Measurements from ENCODE around the gene RDH5.

The RDH5 gene

DNA sequence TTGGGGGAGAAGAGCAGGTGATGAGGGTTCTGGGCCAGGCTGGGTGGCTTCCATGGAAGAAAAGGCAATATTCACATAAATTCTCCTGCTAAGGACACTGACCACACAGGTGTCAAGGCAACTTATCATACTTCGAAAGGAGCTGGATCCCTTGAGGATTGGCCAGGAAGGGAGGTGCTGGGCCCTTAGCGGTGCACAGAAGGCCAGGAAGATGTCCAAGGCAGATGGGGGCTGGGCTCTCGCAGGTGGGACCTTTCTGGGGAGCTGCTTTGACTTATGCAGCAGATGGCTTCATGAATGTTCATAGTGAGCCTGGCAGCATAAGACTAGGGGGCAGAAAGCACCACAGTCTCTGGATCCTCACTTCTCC lies 4.7 kb downstream of the RDH5 start:
- intact Hi-C loops (cut with DNase I), result loop anchor here (5.0 kb wide), 1 partner anchor 63 kb away; no protein-coding TSS in a partner anchor
- peak in 2 of 10 donors; percentile 41 to 66 for DNase-seq

DNA sequence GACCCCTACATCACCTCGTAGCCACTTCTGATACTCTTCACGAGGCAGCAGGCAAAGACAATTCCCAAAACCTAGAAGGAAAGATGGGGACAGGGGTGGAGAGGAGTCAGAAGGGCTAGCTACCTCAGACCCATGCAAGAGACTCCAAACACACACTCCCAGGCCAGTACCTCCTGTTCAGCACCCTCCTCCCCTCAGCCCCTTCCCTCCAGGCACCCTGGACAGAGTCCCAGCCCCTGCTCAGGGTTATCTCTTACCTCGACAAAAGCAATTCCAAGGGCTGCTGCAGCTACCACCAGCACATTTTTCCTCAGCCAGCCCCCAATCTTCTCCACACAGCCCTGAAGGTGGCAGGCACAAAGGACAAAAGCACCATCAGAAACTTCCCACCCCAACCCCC lies 5.4 kb downstream of the RDH5 start:
- peak in 1 of 10 donors; percentile 58 for DNase-seq
- intact Hi-C loops (cut with DNase I), result no loop called here

DNA sequence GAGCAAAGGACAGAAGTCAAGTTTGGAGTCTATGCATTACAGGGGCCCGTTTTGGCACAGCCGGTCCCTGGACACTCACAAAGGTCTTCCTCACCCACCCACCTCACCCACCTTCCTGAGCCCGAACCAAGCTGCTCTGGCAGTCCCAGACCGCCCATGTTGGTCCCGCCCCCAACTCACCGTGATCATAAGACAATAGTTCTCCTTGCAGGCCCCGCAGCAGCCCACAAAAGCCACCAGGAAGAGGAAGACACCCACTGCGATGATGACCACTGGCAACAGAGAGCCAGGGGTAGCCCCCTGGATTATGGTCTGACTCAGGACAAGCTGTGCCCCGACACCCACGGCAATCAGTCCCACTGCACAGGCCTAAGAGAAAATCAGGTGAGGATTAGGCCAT lies 6.8 kb downstream of the RDH5 start:
- peak in 1 of 10 donors; percentile 83 for DNase-seq
- intact Hi-C loops (cut with DNase I), result no loop called here

DNA sequence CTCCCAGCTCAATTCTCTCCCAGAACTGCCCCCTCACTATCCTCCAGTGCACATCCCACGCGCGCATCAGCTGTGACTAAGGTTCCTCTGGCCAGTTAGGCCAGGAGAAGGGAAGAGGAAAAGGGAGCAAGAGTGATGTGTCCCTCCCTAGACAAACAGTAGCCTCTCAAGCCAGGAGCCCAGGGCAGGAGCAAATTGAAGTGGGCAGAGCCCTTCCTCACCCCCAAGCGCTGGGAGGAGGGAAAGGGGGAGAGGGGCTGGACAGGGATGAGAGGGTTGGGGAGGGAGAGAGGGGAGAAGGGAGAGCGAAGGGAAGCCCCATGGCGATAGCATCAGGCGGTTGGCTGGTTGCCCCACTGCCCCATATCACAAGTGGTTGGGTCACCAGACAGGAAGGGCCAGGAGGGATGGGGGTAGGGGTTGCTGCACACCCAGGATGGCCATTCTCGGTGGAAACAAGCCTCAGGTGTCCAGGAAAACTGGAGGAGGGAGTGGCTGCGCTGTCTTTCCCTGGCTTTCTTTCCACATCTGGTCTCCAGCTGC lies 7.5 kb downstream of the RDH5 start:
- intact Hi-C loops (cut with DNase I), result no loop called here

DNA sequence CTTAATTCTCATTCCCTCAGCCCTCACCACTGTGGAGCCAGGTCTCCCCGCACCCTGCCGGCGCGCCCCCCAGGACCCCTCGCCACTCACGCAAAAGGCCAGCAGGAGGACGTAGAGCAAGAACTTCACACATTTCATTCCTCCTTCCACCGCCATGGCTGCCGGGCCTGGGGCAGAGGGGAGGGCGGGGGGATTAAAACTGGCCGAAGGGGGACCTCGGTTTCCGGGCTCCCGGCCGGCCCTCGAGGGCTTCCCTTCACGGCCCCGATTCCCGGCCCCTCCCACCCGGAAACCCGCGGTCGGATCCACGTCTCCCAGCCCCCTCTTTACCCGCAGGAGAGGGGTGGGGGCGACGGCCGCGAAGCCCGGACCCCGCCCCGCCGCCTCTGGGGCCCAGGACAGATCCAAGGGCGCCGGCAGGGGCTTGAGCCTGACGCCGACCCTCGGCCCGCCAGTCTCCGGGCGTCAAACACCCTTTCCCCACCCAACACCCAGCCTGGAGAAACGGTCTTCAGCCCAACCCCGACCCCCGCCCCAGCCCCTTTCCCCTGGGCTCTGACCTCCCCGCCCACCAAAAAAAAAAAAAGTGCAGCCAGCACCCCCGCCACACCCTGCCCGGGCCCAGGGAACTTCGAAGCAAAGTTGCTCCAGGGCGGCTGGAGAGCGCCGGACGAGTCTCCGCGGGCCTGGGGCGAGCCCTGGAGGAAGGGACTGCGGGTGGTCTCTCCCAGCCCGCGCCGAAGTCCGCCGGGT lies 8.2 kb downstream of the RDH5 start:
- peak; percentile 69 to 93 (median 74) for DNase-seq
- intact Hi-C loops (cut with DNase I), result no loop called here

More for the DNA sequence above, 7.5 kb downstream of the RDH5 start:
- DNase-seq, result peak in 2 of 10 donors; percentile 42 to 87

DNA sequence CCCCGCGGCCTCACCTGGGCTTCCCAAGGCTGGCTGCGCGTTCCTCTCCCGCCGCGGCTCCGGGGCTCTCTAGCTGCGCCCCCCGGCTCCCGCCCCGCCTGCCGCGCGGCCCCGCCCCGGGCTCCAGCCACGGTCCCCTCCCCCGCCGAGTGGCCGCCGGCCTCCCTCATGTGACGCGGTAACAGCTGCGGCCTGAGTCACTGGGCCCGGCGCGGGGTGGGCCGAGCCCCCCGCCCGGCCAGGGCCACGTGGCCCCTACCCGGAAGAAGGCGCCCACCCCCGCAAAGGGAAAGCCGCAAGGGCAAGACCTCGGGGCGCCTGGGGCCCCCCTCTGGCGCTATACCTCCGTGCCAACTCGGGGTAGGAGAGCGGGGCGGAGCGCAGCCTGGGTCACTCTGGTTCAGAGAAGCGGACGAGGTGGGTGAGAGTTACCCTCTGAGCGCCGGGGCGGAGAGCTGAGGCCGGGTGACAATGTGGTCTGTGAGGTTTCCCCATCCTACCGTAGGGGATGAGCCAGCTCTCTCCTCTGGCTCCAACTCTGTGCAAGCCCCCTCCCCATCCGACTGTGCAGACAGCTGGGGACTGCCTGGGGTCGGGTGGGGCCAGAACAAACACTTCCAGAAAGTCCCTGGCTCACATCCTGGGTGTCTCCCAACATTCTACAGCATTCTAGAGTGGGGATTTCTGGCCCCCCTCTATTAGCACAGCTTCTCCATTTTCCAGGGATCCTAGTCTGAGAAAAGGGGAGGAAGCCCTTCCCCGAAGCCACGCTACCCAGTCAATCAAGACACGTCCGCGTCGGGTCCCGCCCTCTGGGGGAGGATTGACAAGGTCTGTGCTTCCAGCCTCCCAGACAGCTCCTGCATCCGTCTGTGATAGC lies 9.0 kb downstream of the RDH5 start, which contains the start of gene CD63:
Gene CD63 (minus strand): TSS at position 71 of the 880 bp plus-strand sequence. CDS start 668 bp downstream, outside the sequence.
- intact Hi-C loops (cut with DNase I), result no loop called here
- peak; percentile 86 to 99 (median 92) for DNase-seq

DNA sequence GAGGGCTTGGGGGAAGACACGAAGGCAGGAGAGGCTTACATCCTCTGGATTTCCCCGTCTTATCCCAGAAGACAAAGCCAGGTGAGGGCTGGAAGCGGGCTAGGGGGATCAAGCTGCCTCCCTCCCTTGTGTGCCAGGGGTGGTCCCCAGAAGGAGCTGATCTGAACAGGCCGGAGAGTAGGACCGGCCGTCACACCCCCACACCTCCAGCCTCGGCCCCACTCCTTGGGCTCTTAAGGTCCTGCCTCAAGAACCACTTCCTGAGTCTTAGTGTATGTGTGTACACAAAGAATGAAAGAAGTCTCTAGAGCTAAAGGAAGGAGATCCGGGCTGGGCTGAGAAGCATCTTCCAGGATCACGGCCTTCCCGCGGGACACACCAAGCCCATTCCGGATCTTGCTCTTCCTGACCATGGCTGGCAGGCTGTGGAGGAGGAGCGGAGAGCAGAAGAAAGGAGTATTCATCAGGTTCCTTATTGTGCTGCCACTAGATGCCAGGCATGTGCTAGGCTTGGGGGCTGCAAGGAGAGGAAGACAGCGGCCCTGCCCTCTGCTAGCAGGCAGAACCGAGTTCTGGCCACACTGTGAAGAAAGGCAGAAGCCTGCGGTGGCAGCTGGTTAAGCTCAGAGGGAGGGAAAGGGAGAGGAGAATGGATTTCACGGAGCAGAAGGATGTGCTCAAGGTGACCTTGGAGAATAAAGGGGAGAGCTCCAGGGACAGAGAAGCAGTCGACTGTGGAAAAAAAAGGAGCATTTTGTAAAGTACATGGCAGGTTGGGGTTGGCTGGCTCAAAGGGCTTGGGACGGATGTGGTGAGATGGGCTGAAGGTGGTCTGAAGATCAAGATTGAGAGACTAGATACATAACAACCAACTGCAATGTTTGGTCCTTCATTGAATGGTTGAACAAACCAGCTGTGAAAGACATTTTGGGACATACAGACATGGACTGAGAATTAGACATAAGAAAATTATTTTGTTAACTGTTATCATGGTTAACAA lies 9.9 kb downstream of the RDH5 start:
- DNase-seq, result peak in 9 of 10 donors; percentile 53 to 95 (median 66)
- intact Hi-C loops (cut with DNase I), result no loop called here

DNA sequence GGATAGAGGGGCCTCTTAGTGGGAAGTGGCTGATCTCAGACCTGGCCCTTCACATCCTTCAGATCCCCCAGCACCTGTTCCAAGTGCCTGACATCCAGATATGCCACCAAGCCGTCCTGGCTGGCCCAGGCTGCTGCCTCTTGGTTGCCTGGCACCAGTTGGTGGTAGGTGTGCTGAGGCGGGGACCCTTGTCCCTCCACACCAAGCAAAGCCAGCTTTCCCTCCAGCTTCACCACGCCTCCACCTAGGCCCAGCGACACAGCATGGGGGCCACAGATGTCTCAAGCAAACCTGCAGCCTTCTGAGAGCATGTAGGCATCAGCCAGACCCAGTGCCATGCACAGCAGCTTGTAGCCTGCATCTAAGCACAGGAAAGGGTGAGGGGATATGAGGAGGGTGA lies 12.1 kb downstream of the RDH5 start:
- intact Hi-C loops (cut with DNase I), result no loop called here
- DNase-seq, result peak in 1 of 10 donors; percentile 67

DNA sequence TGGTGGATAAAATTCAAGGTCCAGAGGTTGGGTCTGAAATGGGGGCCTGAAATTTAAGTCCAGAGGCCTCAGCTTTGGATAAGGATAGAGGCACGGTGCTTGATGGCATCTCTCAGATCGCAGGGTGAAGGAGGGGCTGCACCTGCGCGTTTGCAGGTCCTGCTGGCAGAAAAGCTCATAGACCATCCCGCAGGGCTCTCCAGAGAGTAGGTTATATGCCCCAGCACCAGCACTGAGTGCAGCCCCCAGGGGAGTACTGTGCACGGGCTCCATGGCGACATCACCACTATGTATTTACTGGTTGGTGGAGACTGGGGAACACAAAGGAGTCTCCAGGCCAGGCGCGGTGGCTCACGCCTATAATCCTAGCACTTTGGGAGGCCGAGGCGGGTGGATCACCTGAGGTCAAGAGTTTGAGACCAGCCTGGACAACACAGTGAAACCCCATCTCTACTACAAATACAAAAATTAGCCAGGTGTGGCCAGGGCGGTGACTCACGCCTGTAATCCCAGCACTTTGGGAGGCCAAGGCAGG lies 12.9 kb downstream of the RDH5 start:
- intact Hi-C loops (cut with DNase I), result no loop called here
- peak in 1 of 10 donors; percentile 55 for DNase-seq

DNA sequence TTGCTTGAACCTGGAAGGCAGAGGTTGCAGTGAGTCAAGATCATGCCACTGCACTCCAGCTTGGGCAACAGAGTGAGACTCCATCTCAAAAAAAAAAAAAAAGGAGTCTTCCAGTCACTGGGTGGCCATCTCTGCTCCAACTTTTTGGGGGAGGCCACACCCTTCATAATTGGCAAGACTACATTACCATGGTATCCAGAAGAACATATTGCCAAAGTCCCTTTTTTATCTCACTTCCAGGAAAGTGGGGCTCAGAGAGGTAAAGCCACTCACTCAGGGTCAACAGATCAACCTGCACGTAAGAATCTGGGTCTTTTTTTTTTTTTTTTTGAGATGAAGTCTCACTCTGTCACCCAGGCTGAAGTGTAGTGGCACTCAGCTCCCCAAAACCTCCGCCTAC lies 13.7 kb downstream of the RDH5 start:
- intact Hi-C loops (cut with DNase I), result no loop called here
- DNase-seq, result no peak

DNA sequence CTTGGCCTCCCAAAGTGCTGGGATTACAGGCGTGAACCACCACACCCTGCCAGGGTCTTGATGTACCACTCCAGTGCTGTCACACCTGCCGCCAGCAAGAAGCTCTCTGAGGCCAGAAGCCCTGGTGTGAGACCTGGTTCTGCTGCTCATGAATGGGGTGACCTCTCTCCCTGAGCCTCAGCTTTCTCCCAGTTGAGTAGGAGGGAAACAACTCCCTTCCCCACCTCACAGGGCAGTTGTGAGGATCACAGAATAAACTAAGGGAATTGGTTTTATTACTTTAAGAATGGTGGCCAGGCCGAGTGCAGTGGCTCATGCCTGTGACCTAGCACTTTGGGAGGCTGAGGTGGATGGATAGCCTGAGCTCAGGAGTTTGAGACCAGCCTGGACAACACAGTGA lies 14.4 kb downstream of the RDH5 start:
- DNase-seq, result peak in 1 of 10 donors; percentile 41
- intact Hi-C loops (cut with DNase I), result no loop called here

DNA sequence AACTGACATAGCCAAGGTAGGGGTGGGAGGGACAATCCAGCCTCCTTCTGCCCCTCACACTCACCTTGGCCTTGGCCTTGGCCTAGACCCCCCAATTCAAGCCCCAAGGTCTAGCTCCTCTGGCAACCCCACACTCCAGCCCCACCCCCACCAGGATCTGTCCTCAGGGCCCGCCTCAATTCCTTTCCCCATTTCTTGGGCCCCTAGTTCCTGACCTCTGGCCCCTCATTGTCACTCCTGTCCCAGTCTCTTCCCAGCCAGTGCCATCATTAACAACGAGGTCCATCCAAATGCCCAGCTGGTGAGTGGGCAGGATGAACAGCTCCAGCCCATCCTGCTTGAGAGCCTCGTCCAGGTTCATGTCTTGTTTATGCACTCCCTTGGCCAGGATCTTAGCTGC lies 15.9 kb downstream of the RDH5 start:
- intact Hi-C loops (cut with DNase I), result loop anchor here (2.0 kb wide), 1 partner anchor 77 kb away; no protein-coding TSS in a partner anchor
- peak in 1 of 10 donors; percentile 62 for DNase-seq

DNA sequence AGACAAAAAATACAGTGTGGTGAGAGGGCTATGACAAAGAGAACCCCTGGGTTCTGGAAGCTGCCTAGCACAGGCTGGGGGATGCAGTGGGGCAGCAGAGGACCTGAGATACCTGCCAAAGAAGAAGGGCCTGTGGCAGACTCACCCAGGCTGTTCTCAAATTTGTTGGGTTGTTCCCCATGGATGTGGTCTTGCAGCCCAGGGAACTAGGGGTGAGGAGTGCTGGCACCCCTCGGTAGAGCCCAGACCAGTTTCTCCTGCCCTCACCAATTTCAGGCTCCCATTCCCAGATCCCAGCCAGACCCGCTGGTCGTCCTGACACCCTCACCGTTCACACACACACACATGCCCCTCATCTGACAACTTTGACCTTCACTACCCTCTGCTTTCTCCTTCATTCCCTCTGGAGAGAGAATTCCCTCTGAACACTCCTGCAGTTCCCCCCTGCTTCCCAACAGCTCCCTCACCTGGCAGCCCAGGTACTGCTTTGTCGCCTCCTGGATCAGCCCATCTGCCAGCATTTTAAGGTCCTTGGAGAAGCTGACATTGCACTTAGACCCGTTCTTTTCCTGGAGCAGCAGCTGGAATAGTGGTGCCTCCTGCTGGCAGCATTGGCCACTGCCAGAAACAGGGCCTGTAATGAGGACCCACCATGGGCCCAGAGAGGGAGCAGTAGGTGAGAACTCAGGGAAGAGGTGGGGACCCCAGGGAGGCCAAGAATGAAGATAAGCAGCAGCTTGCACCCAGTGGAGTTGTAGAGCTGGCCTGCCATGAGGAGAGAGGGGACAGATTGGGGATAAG lies 16.8 kb downstream of the RDH5 start:
- intact Hi-C loops (cut with DNase I), result loop anchor here (2.0 kb wide), 1 partner anchor 78 kb away; no protein-coding TSS in a partner anchor
- peak in 8 of 10 donors; percentile 65 to 94 (median 70) for DNase-seq

DNA sequence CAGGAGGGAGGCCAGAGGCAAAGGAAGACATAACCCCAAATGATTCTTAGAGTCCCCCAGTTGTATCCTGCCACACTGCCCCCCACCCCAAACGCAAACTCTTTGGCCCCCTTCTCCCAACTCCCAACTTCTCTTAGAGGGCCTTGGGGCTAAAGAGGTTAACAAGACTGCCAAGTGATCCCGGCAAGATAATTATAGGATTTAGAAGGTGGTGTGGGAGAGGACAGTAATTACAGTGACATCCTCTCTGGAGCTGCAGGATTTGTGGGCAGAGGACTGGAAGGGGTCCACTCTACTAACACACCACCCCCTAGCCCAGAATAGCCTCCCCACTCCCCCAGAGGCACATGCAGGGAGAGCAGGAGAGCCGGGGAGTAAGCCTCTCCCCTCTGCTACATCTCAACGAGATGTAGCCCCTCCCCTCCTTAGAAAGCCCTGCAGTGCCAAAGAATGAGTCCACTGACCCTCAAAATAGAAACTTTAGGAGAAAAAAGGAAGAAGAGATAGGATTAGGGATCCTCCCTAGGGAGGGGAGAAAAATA lies 17.5 kb downstream of the RDH5 start:
- DNase-seq, result peak in 1 of 10 donors; percentile 65

DNA sequence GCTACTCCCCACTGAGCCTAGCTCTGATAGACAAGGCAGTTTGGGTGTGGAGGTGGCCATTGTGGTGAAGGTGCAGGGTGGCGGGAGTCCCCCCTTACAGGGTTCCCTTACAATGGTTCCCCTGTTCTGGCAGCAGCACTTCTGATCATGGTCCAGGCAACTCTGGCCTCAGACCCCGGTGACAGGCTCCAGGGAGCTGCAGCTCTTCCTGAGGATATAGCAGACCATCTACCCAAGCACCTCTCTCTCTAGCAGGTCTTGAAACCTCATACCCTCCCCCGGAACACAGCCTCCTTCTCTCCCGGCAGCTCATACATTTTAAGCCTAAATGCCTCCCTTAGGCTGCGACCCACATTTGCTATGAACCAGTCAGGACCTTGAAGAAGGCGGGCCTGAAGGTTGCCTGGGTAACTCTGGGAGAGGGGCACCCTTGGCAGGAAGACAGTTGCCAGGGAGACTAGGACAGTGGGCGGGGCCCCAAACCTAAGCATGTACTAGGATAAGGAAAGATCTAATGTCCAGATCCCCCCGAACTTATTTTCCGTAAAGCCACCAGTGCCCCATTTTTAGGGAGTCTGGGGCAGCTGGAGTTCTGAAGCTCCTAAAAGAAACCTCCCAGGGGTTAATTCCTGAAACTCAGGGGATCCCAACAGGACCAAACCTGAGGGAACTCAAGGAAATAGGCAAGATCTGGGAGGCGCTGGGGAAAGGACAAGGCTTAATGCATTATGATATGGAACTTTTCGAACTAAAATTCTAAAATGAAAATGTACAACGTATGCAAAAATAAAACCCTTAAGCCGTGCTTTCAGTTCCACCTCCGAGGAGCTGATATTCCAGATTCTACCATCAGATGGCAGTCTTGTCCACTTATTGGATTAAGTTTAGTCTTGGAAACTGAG lies 18.2 kb downstream of the RDH5 start:
- peak in 9 of 10 donors; percentile 58 to 95 (median 80) for DNase-seq
- intact Hi-C loops (cut with DNase I), result loop anchor here (1.0 to 2.0 kb wide), 2 partner anchors 58 to 202 kb away; no protein-coding TSS in a partner anchor

More for the DNA sequence above, 17.5 kb downstream of the RDH5 start:
- intact Hi-C loops (cut with DNase I), result loop anchor here (1.0 to 2.0 kb wide), 3 partner anchors 59 to 203 kb away; no protein-coding TSS in a partner anchor

DNA sequence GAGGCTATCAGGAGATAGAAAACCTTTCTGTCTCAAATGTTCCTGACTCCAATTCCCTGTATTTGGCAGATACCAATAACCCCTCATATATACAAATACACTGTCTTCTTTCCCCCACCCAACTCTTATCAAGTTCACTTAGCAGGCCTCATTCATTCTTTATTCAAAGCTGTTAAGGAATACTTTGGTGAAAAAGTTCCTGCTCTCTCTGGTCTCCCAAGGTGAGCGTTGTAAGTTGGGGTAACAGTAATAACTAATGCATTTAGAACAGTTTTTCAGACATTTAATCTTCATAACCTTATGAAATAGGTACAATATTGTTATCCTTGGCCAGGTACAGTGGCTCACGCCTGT lies 18.8 kb downstream of the RDH5 start:
- no peak for DNase-seq
- intact Hi-C loops (cut with DNase I), result loop anchor here (2.0 kb wide), 1 partner anchor 58 kb away; no protein-coding TSS in a partner anchor
